Central memory CD8-positive, alpha-beta T cell (primary cell): ENCODE results near the gene HPGDS.

Experiments used
- ATAC-seq: fragments of 150-1000 bp; cut with Tn5 transposase; replicated peaks from 2 replicates; pipeline ENCODE4 v1.10.0; 2022; ENCODE audit warnings: mild to moderate bottlenecking, moderate FRiP score, moderate number of reproducible peaks; ENCODE audit not compliant: poor library complexity, severe bottlenecking; ENCODE audit errors: extremely low read depth
- DNase-seq, 2 donors: peaks; one replicate each; pipeline ENCODE4 v3.0.0; 2021; ENCODE audit warnings: low spot score in 2 of 2
- H3K27ac Mint-ChIP-seq: one replicate; pipeline ENCODE4 v1.8.0; 2022; ENCODE audit warnings: low read depth, mild to moderate bottlenecking, moderate library complexity, mixed read lengths
- H3K27me3 Mint-ChIP-seq: one replicate; pipeline ENCODE4 v1.8.0; 2022; ENCODE audit warnings: mixed read lengths
- H3K36me3 Mint-ChIP-seq: one replicate; pipeline ENCODE4 v1.8.0; 2022; ENCODE audit warnings: mild to moderate bottlenecking, moderate library complexity, mixed read lengths; ENCODE audit not compliant: insufficient read depth
- H3K4me1 Mint-ChIP-seq: one replicate; pipeline ENCODE4 v1.8.0; 2022; ENCODE audit warnings: mixed read lengths
- H3K4me3 Mint-ChIP-seq: one replicate; pipeline ENCODE4 v1.8.0; 2022; ENCODE audit warnings: mild to moderate bottlenecking, moderate library complexity, mixed read lengths
- H3K9me3 Mint-ChIP-seq: one replicate; pipeline ENCODE4 v1.8.0; 2022; ENCODE audit warnings: mixed read lengths

HPGDS gene

DNA sequence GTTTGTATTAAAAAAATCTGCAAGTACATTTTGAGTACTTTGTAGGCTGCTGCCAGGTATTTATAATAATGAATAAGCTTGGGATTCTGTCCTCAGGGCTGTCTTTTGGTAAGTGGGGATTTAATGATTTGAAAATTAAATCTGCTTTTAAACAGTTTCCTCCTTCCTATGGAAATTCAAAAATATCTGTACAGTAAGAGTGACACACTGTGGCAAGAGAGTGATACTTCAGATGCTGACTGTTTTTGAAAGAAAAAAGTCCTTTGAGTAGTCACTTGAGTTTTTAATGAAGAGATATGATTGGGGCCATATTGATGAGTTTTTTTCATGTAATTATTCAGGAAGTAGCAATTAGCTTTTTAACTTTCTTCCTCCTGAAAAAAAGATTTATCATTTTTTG lies 85.8 kb downstream of the HPGDS start:
- peaks cover 14% of the 10 kb centered on the region for H3K36me3 Mint-ChIP-seq
- peaks cover 2% of the 10 kb centered on the region for H3K4me1 Mint-ChIP-seq
- H3K4me3 Mint-ChIP-seq = no peak overlapping the region
- no peak for ATAC-seq
- H3K27ac Mint-ChIP-seq = no peak overlapping the region
- no peak for DNase-seq
- H3K27me3 Mint-ChIP-seq = no peaks in the 10 kb centered on the region
- no peaks in the 10 kb centered on the region for H3K9me3 Mint-ChIP-seq

DNA sequence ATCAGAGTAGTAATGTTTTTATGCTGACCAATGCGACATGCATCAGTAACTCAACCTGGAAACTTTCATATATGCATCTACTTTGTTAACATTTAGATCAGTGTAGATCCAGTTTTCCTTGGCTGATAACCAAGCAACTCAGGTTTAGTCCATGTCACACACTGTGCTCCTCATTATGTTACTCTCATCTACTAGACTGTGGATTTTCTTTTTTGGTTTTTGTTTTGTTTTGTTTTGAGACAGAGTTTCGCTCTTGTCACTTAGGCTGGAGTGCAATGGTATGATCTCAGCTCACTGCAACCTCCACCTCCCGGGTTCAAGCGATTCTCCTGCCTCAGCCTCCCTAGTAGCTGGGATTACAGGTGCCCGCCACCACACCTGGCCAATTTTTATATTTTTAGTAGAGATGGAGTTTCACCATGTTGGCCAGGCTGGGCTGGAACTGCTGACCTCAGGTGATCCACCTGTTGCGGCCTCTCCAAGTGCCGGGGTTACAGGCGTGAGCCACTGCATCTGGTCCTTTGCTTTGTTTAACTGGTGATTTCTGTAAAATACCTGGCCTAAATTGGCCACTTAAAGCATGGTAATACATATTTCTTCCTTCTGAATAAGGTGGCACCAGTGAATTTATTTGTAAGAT lies 86.4 kb downstream of the HPGDS start:
- Mint-ChIP-seq H3K36me3 (peaks cover 15% of the 10 kb centered on the region), H3K9me3 (no peaks in the 10 kb centered on the region), H3K4me1 (no peaks in the 10 kb centered on the region), H3K4me3 (no peak overlapping the region), H3K27ac (no peak overlapping the region), H3K27me3 (no peaks in the 10 kb centered on the region)
- ATAC-seq = no peak
- DNase-seq = no peak

DNA sequence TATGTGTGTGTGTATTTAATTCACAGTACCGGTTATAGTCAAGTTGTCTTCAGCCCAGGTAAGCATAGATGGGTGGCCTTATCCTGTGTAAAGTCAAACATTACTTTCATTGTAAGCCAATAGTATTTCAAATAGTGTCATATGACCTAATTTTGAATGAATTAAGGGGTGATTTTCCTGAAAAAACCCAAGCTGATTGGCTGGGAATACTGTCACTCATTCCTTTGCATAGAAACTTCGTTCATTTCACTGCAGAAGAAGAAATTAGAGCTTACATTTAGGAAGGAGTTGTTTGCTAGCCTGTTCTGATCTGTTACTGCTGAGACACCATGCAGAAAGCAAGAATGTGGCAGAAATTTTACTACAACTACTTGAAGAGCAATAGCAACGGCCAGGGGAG lies 89.6 kb downstream of the HPGDS start:
- no peaks in the 10 kb centered on the region for H3K27me3 Mint-ChIP-seq
- no peaks in the 10 kb centered on the region for H3K4me1 Mint-ChIP-seq
- H3K9me3 Mint-ChIP-seq = no peaks in the 10 kb centered on the region
- no peak for DNase-seq
- peaks cover 25% of the 10 kb centered on the region for H3K36me3 Mint-ChIP-seq
- no peak for ATAC-seq
- H3K27ac Mint-ChIP-seq = no peak overlapping the region
- H3K4me3 Mint-ChIP-seq = no peak overlapping the region

DNA sequence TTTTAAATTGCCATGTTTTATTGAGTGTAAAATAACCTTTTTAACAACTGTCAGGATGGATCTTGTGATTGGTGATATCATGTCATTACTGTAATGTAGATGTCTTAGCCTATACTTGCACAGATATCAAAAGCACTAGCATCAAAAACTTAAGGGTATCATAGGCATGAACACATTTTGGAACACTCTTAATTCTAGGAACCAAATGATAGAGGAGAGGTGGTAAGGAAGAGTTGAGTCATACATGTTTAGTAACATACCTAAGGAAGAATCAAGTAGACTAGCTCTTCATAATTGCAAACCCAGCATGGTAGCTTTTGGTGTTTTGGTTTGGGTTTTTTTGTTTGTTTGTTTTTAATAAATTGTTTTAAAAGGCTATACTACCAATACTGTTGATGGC lies 91.5 kb downstream of the HPGDS start:
- Mint-ChIP-seq H3K4me3 (no peak overlapping the region), H3K36me3 (peaks cover 25% of the 10 kb centered on the region), H3K9me3 (no peaks in the 10 kb centered on the region), H3K27me3 (no peaks in the 10 kb centered on the region), H3K4me1 (no peaks in the 10 kb centered on the region), H3K27ac (no peak overlapping the region)
- DNase-seq = no peak
- ATAC-seq = no peak
